ENCODE results near the gene STYXL2.

DNA sequence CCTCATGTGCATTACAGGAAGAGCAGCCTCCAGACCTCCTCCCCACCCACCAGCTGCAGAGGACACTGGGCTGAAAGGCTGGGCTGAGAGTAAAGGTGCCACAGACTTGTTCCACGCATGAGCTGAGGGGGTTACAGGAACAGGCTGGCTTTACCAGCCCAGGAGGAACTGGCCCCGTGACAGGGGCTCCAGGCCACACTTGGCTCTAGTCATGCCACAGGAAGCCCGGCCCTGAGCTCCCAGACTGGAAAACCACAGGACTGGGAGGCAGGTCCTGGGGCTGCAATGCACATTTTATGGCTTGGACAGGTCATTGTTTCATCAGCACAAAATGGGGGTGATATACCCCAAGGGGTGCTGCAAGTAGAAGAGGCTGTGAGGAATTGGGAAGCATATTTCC is 39.3 kb upstream of the STYXL2 start:
- TF ChIP-seq, protein P1, sequence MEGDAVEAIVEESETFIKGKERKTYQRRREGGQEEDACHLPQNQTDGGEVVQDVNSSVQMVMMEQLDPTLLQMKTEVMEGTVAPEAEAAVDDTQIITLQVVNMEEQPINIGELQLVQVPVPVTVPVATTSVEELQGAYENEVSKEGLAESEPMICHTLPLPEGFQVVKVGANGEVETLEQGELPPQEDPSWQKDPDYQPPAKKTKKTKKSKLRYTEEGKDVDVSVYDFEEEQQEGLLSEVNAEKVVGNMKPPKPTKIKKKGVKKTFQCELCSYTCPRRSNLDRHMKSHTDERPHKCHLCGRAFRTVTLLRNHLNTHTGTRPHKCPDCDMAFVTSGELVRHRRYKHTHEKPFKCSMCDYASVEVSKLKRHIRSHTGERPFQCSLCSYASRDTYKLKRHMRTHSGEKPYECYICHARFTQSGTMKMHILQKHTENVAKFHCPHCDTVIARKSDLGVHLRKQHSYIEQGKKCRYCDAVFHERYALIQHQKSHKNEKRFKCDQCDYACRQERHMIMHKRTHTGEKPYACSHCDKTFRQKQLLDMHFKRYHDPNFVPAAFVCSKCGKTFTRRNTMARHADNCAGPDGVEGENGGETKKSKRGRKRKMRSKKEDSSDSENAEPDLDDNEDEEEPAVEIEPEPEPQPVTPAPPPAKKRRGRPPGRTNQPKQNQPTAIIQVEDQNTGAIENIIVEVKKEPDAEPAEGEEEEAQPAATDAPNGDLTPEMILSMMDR (IDR thresholded peaks at IDR 0.05), result no peak
- no peak for TF ChIP-seq EZH2 (IDR thresholded peaks at IDR 0.05; ENCODE audit: borderline replicate concordance, insufficient read depth, low read depth, low read length, poor library complexity, severe bottlenecking)

Measured in B cell (primary cell).